ENCODE measurements around the gene CBFA2T3.
A peak's percentile ranks its signal among the peaks of the same experiment; 100 is the strongest.

CBFA2T3 gene

GRCh38 chr16:88863426-88863825 lies 113.6 kb downstream of the CBFA2T3 start:
- Histone ChIP-seq H3K4me3 (ENCODE audit: low read length) (no peak overlapping the region), H3K4me1 (ENCODE audit: control insufficient read depth, insufficient read depth, low read length) (no peaks in the 10 kb centered on the region), H3K9me3 (ENCODE audit: control insufficient read depth, insufficient read depth, low read length) (no peaks in the 10 kb centered on the region), H3K27me3 (ENCODE audit: control insufficient read depth, insufficient read depth, low read length) (no peaks in the 10 kb centered on the region), H3K27ac (ENCODE audit: low read length) (no peak overlapping the region), H3K36me3 (ENCODE audit: control insufficient read depth, insufficient read depth, low read length) (peaks cover 20% of the 10 kb centered on the region)
- WGBS (ENCODE audit: insufficient coverage, insufficient read length): no CpG with 5 or more reads among the region's 13 CpGs
- DNase-seq (ENCODE audit: low read depth, low spot score): no peak

GRCh38 chr16:88862968-88863367 lies 114.0 kb downstream of the CBFA2T3 start:
- H3K27me3 ChIP-seq (ENCODE audit: control insufficient read depth, insufficient read depth, low read length): no peaks in the 10 kb centered on the region
- no peaks in the 10 kb centered on the region for H3K4me1 ChIP-seq (ENCODE audit: control insufficient read depth, insufficient read depth, low read length)
- no CpG with 5 or more reads among the region's 25 CpGs for WGBS (ENCODE audit: insufficient coverage, insufficient read length)
- DNase-seq (ENCODE audit: low read depth, low spot score): no peak
- H3K9me3 ChIP-seq (ENCODE audit: control insufficient read depth, insufficient read depth, low read length): no peaks in the 10 kb centered on the region
- H3K4me3 ChIP-seq (ENCODE audit: low read length): no peak overlapping the region
- peaks cover 20% of the 10 kb centered on the region for H3K36me3 ChIP-seq (ENCODE audit: control insufficient read depth, insufficient read depth, low read length)
- no peak overlapping the region for H3K27ac ChIP-seq (ENCODE audit: low read length)

GRCh38 chr16:88861359-88861758 lies 115.6 kb downstream of the CBFA2T3 start:
- no CpG with 5 or more reads among the region's 19 CpGs for WGBS (ENCODE audit: insufficient coverage, insufficient read length)
- DNase-seq (ENCODE audit: low read depth, low spot score): no peak
- no peak overlapping the region for H3K4me3 ChIP-seq (ENCODE audit: low read length)
- H3K27ac ChIP-seq (ENCODE audit: low read length): no peak overlapping the region
- H3K36me3 ChIP-seq (ENCODE audit: control insufficient read depth, insufficient read depth, low read length): peaks cover 20% of the 10 kb centered on the region
- no peaks in the 10 kb centered on the region for H3K27me3 ChIP-seq (ENCODE audit: control insufficient read depth, insufficient read depth, low read length)
- H3K9me3 ChIP-seq (ENCODE audit: control insufficient read depth, insufficient read depth, low read length): no peaks in the 10 kb centered on the region
- no peaks in the 10 kb centered on the region for H3K4me1 ChIP-seq (ENCODE audit: control insufficient read depth, insufficient read depth, low read length)

- Histone ChIP-seq H3K27ac (ENCODE audit: low read length) (no peak overlapping the region), H3K9me3 (ENCODE audit: control insufficient read depth, insufficient read depth, low read length) (no peaks in the 10 kb centered on the region)
- no CpG with 5 or more reads among the region's 20 CpGs for WGBS (ENCODE audit: insufficient coverage, insufficient read length)
These were observed 117.5 kb downstream of the CBFA2T3 start for GRCh38 chr16:88859381-88860091.

GRCh38 chr16:88857728-88858339 lies 119.2 kb downstream of the CBFA2T3 start:
- WGBS (ENCODE audit: insufficient coverage, insufficient read length): no CpG with 5 or more reads among the region's 12 CpGs
- Histone ChIP-seq H3K4me3 (ENCODE audit: low read length) (peak overlapping the region; percentile 96), H3K27ac (ENCODE audit: low read length) (no peak overlapping the region), H3K36me3 (ENCODE audit: control insufficient read depth, insufficient read depth, low read length) (peaks cover 20% of the 10 kb centered on the region), H3K27me3 (ENCODE audit: control insufficient read depth, insufficient read depth, low read length) (no peaks in the 10 kb centered on the region), H3K4me1 (ENCODE audit: control insufficient read depth, insufficient read depth, low read length) (peaks cover 4% of the 10 kb centered on the region), H3K9me3 (ENCODE audit: control insufficient read depth, insufficient read depth, low read length) (no peaks in the 10 kb centered on the region)
- DNase-seq (ENCODE audit: low read depth, low spot score): no peak

More at GRCh38 chr16:88859381-88860091, 117.5 kb downstream of the CBFA2T3 start:
- no peaks in the 10 kb centered on the region for H3K27me3 ChIP-seq (ENCODE audit: control insufficient read depth, insufficient read depth, low read length)
- no peak for DNase-seq (ENCODE audit: low read depth, low spot score)
- no peak overlapping the region for H3K4me3 ChIP-seq (ENCODE audit: low read length)
- H3K36me3 ChIP-seq (ENCODE audit: control insufficient read depth, insufficient read depth, low read length): peaks cover 20% of the 10 kb centered on the region
- H3K4me1 ChIP-seq (ENCODE audit: control insufficient read depth, insufficient read depth, low read length): peaks cover 4% of the 10 kb centered on the region

GRCh38 chr16:88856828-88857727 lies 119.9 kb downstream of the CBFA2T3 start, which contains the start of the genes GALNS and TRAPPC2L:
TSS of gene GALNS (minus strand) at chr16:88856947. CDS start at chr16:88856877, 70 bp downstream.
TSS of gene TRAPPC2L (plus strand) at chr16:88857127. CDS start at chr16:88857151, 24 bp downstream.
- H3K4me1 ChIP-seq (ENCODE audit: control insufficient read depth, insufficient read depth, low read length): peaks cover 4% of the 10 kb centered on the region
- no peak within 1 kb of the TSS for H3K27ac ChIP-seq (ENCODE audit: low read length)
- no peaks in the 10 kb centered on the region for H3K27me3 ChIP-seq (ENCODE audit: control insufficient read depth, insufficient read depth, low read length)
- H3K36me3 ChIP-seq (ENCODE audit: control insufficient read depth, insufficient read depth, low read length): peaks cover 17% of the 10 kb centered on the region
- DNase-seq (ENCODE audit: low read depth, low spot score): peak; percentile 68
- no peaks in the 10 kb centered on the region for H3K9me3 ChIP-seq (ENCODE audit: control insufficient read depth, insufficient read depth, low read length)
- WGBS (ENCODE audit: insufficient coverage, insufficient read length): no CpG with 5 or more reads among the region's 87 CpGs
- H3K4me3 ChIP-seq (ENCODE audit: low read length): peak within 1 kb of the TSS; percentile 96

- Histone ChIP-seq H3K27ac (ENCODE audit: low read length) (no peak overlapping the region), H3K36me3 (ENCODE audit: control insufficient read depth, insufficient read depth, low read length) (peaks cover 14% of the 10 kb centered on the region), H3K4me3 (ENCODE audit: low read length) (peak overlapping the region; percentile 84; the same call in 1 of the 2 replicates), H3K4me1 (ENCODE audit: control insufficient read depth, insufficient read depth, low read length) (peaks cover 4% of the 10 kb centered on the region), H3K9me3 (ENCODE audit: control insufficient read depth, insufficient read depth, low read length) (no peaks in the 10 kb centered on the region), H3K27me3 (ENCODE audit: control insufficient read depth, insufficient read depth, low read length) (no peaks in the 10 kb centered on the region)
- no peak for DNase-seq (ENCODE audit: low read depth, low spot score)
- WGBS (ENCODE audit: insufficient coverage, insufficient read length): no CpG with 5 or more reads among the region's 53 CpGs
These were observed 120.7 kb downstream of the CBFA2T3 start for GRCh38 chr16:88856122-88856827.

GRCh38 chr16:88855736-88856121 lies 121.3 kb downstream of the CBFA2T3 start:
- Histone ChIP-seq H3K4me1 (ENCODE audit: control insufficient read depth, insufficient read depth, low read length) (peaks cover 4% of the 10 kb centered on the region), H3K9me3 (ENCODE audit: control insufficient read depth, insufficient read depth, low read length) (no peaks in the 10 kb centered on the region), H3K27ac (ENCODE audit: low read length) (no peak overlapping the region), H3K27me3 (ENCODE audit: control insufficient read depth, insufficient read depth, low read length) (no peaks in the 10 kb centered on the region), H3K36me3 (ENCODE audit: control insufficient read depth, insufficient read depth, low read length) (peaks cover 10% of the 10 kb centered on the region), H3K4me3 (ENCODE audit: low read length) (peak overlapping the region; percentile 84; the same call in 1 of the 2 replicates)
- no peak for DNase-seq (ENCODE audit: low read depth, low spot score)
- no CpG with 5 or more reads among the region's 13 CpGs for WGBS (ENCODE audit: insufficient coverage, insufficient read length)

GRCh38 chr16:88855176-88855575 lies 121.8 kb downstream of the CBFA2T3 start:
- no peaks in the 10 kb centered on the region for H3K9me3 ChIP-seq (ENCODE audit: control insufficient read depth, insufficient read depth, low read length)
- H3K27ac ChIP-seq (ENCODE audit: low read length): no peak overlapping the region

More at GRCh38 chr16:88855176-88855575, 121.8 kb downstream of the CBFA2T3 start:
- whole genome bisulfite sequencing (ENCODE audit: insufficient coverage, insufficient read length): 100% methylated on average over 1 of the region's 8 CpGs
- peaks cover 4% of the 10 kb centered on the region for H3K4me1 ChIP-seq (ENCODE audit: control insufficient read depth, insufficient read depth, low read length)
- DNase-seq (ENCODE audit: low read depth, low spot score): no peak
- H3K27me3 ChIP-seq (ENCODE audit: control insufficient read depth, insufficient read depth, low read length): no peaks in the 10 kb centered on the region
- peaks cover 5% of the 10 kb centered on the region for H3K36me3 ChIP-seq (ENCODE audit: control insufficient read depth, insufficient read depth, low read length)
- no peak overlapping the region for H3K4me3 ChIP-seq (ENCODE audit: low read length)

All from iPS DF 6.9 (cell line).